Transverse colon (tissue), 4 donors: ENCODE results near the gene MEGF10. TPM values are rescaled to one million over a fixed set of nuclear protein-coding genes. Genes with fewer than 3 reads are reported as not detected.

Experiments
- DNase-seq: peaks from one replicate; pipeline ENCODE4 v3.0.0-alpha.2; 2019
- H3K27ac ChIP-seq, 4 donors: fragments of 200-600 bp; sonication (generic); 2 replicates each; pipeline ENCODE4 v1.5.1; 2016 to 2018; ENCODE audit warnings: inconsistent platforms in 4 of 4
- H3K27me3 ChIP-seq: fragments of 200-600 bp; sonication (generic); 2 replicates; pipeline ENCODE4 v1.5.1; 2017; ENCODE audit warnings: inconsistent platforms
- H3K36me3 ChIP-seq, 4 donors: fragments of 200-600 bp; sonication (generic); 2 replicates each; pipeline ENCODE4 v1.5.1; 2017 to 2019; ENCODE audit warnings: inconsistent platforms in 4 of 4
- H3K4me1 ChIP-seq, 4 donors: fragments of 200-600 bp; sonication (generic); 2 replicates each; pipeline ENCODE4 v1.5.1; 2017 to 2020; ENCODE audit warnings: inconsistent platforms in 4 of 4
- H3K4me3 ChIP-seq, 4 donors: fragments of 200-600 bp; sonication (generic); 1 replicate in 1 of 4; 2 replicates in 3 of 4; pipeline versions ENCODE4 v1.5.1 to v1.6.1; 2017 to 2019; ENCODE audit warnings: inconsistent platforms in 4 of 4
- H3K9me3 ChIP-seq, 2 donors: fragments of 200-600 bp; sonication (generic); 2 replicates each; pipeline ENCODE4 v1.5.1; 2017 to 2019; ENCODE audit warnings: inconsistent platforms in 2 of 2
- CTCF ChIP-seq, 5 experiments: fragments of 200-600 bp in 3 of 5; fragments of 450-650 bp in 2 of 5; sonication (generic) in 3 of 5; IDR thresholded peaks; 1 replicate in 2 of 5; 2 replicates in 3 of 5; pipeline ENCODE4 v1.5.1; 2016 to 2017; ENCODE audit warnings: antibody characterized with exemption in 5 of 5, inconsistent platforms in 3 of 5, mild to moderate bottlenecking in 2 of 5, moderate library complexity in 1 of 5
- EP300 ChIP-seq: sonication (generic); formaldehyde crosslinking; IDR thresholded peaks from one replicate; pipeline ENCODE4 v1.6.1; 2017; ENCODE audit warnings: antibody characterized with exemption, low read depth
- POLR2A ChIP-seq: fragments of 450-650 bp; IDR thresholded peaks from one replicate; pipeline ENCODE4 v1.6.1; 2016; ENCODE audit warnings: antibody characterized with exemption, mild to moderate bottlenecking, moderate library complexity
- POLR2AphosphoS5 ChIP-seq, 3 donors: sonication (generic); formaldehyde crosslinking; IDR thresholded peaks; one replicate each; pipeline ENCODE4 v1.6.1; 2016; ENCODE audit warnings: antibody characterized with exemption in 3 of 3
- WGBS, 2 donors: methylation state at CpG; one replicate each; pipeline ENCODE4 v1.1.5; 2018; ENCODE audit warnings: low coverage in 1 of 2; 5-methylcytosine and 5-hydroxymethylcytosine counted together
- in situ Hi-C, 4 donors: fragments of 200-750 bp; cut with MboI; loops; one replicate each; pipeline versions ENCODE4 v1.15.0 to v1.15.1; 2017; ENCODE audit warnings: low sequenced_read_pairs in 3 of 4, low pct_ligation_motif_present in 1 of 4, low pct_unique_long_range_greater_than_20kb in 1 of 4
- intact Hi-C: fragments of 100-400 bp; cut with DNase I; formaldehyde crosslinking; loops from one replicate; pipeline ENCODE4 v1.15.1; 2023; ENCODE audit warnings: low total_unique reads
- total RNA-seq, 4 donors: library from RNA; depleted of rRNA; stranded (reverse); fragments of >200 nt; gene quantifications; one replicate each; pipeline ENCODE4 v1.1.0, GENCODE V29; 2016

Gene MEGF10
- total RNA-seq, 4 donors from 2014 or later, result 0.68 to 3.0 (median 2.9) TPM; not detected in 1

- Histone ChIP-seq H3K4me3 (no peak overlapping the region), H3K36me3 (no peaks in the 10 kb centered on the region), H3K9me3 (no peaks in the 10 kb centered on the region), H3K27ac (no peak overlapping the region), H3K4me1 (no peaks in the 10 kb centered on the region), H3K27me3 (no peaks in the 10 kb centered on the region)
- in situ Hi-C loops (no loop called here), intact Hi-C loops (no loop called here)
- TF ChIP-seq CTCF (IDR thresholded peaks at IDR 0.05) (no peak), POLR2AphosphoS5 (IDR thresholded peaks at IDR 0.05) (no peak), POLR2A (no peak), EP300 (no peak)
- DNase-seq, result no peak
- 60 to 82% methylated on average over 1 of the region's 1 CpG for WGBS, 2 donors
Observed at GRCh38 chr5:127444171-127444570, 153.6 kb downstream of the MEGF10 start.

- Histone ChIP-seq H3K4me1 (no peaks in the 10 kb centered on the region), H3K4me3 (no peak overlapping the region), H3K9me3 (no peaks in the 10 kb centered on the region), H3K27ac (no peak overlapping the region), H3K36me3 (no peaks in the 10 kb centered on the region), H3K27me3 (no peaks in the 10 kb centered on the region)
- intact Hi-C loops (no loop called here), in situ Hi-C loops (no loop called here)
- TF ChIP-seq POLR2A, result no peak
- TF ChIP-seq EP300, result no peak
- TF ChIP-seq POLR2AphosphoS5 (IDR thresholded peaks at IDR 0.05), result no peak
- TF ChIP-seq CTCF (IDR thresholded peaks at IDR 0.05), result no peak
- no peak for DNase-seq
- 73 to 85% methylated on average over 4 of the region's 4 CpGs for WGBS, 2 donors
Observed at GRCh38 chr5:127445328-127445727, 154.7 kb downstream of the MEGF10 start.

- no peak for DNase-seq
- Histone ChIP-seq H3K4me1 (no peaks in the 10 kb centered on the region), H3K27ac (no peak overlapping the region), H3K36me3 (no peaks in the 10 kb centered on the region), H3K9me3 (no peaks in the 10 kb centered on the region), H3K4me3 (no peak overlapping the region), H3K27me3 (no peaks in the 10 kb centered on the region)
- intact Hi-C loops (no loop called here), in situ Hi-C loops (no loop called here)
- 76% methylated on average over 2 of the region's 2 CpGs; no CpG with 5 or more reads in 1 of the 2 donors for WGBS, 2 donors
- TF ChIP-seq POLR2A (no peak), EP300 (no peak), POLR2AphosphoS5 (IDR thresholded peaks at IDR 0.05) (no peak)
Observed at GRCh38 chr5:127446626-127447025, 156.0 kb downstream of the MEGF10 start.

- WGBS, 2 donors, result 79% methylated on average over 7 of the region's 7 CpGs
Observed at GRCh38 chr5:127447827-127448226, 157.2 kb downstream of the MEGF10 start.

More at GRCh38 chr5:127447827-127448226, 157.2 kb downstream of the MEGF10 start:
- in situ Hi-C loops (no loop called here), intact Hi-C loops (no loop called here)
- no peak overlapping the region for H3K4me3 ChIP-seq
- no peak for DNase-seq
- H3K27ac ChIP-seq, result no peak overlapping the region
- no peaks in the 10 kb centered on the region for H3K9me3 ChIP-seq
- H3K36me3 ChIP-seq, result no peaks in the 10 kb centered on the region
- H3K4me1 ChIP-seq, result no peaks in the 10 kb centered on the region
- no peaks in the 10 kb centered on the region for H3K27me3 ChIP-seq
- no peak for TF ChIP-seq CTCF (IDR thresholded peaks at IDR 0.05)
- TF ChIP-seq EP300, result no peak
